NCI-H2107 treated with DMSO at 0.1 percent for 48 hours (cell line): Measurements from ENCODE around the gene EIF2S3.
A peak's percentile ranks its signal among the peaks of the same experiment; 100 is the strongest.
"Not testable (repeated sequence)": the region's sequence is repeated elsewhere in the genome, so short reads cannot be mapped to it uniquely, and the experiment has no call there.

ENCODE experiments used
- DNase-seq: peaks from one replicate; lab custom pipeline; 2025; ENCODE audit not compliant: unreplicated experiment; lab: John Stamatoyannopoulos, UW

EIF2S3 gene

GRCh38 chrX:24054182-24055042 lies at the start of gene EIF2S3:
TSS of gene EIF2S3 (plus strand) at chrX:24054956. CDS start at chrX:24054969, 13 bp downstream.
- peak; percentile 97 for DNase-seq

- DNase-seq, result no peak
These were observed 49.7 kb upstream of the EIF2S3 start for GRCh38 chrX:24005028-24005427.

DNA sequence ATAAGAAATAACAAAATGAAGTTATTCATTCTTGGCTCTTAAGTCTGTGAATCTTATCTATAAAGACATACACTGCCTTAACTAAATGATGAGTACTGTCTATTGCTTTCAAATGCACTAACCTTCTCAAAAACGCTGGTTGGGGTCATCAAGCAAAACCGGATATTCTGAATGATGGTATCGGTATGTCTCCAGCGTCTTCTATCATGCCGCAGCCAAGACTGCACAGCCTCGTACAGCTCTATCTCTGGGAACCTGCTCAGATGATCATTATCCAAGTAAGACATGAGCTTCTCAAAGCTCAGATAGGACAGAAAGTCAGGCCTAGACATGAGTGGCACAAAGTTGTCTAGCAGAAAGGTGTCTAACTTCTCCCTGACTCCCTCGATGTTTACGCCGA lies 48.9 kb upstream of the EIF2S3 start:
- DNase-seq, result no peak

DNA sequence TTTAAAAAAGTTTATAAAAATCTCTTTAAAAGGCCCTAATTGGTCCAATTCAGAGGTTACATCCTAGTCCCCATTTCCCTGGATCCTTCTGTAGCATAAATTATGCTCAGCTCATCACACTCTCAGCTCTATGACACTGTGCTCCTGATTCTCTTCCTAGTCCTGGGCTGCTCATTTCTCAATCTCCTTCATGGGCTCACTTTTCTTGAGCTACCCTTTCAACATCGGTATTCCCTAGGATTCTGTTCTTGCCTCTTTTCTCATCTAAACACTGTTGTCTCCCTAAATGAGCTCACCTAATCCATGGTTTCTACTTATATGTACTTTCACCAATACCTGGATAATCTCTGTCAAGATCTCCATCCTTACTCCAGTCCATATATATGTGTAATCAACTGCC lies 42.5 kb upstream of the EIF2S3 start:
- no peak for DNase-seq

DNA sequence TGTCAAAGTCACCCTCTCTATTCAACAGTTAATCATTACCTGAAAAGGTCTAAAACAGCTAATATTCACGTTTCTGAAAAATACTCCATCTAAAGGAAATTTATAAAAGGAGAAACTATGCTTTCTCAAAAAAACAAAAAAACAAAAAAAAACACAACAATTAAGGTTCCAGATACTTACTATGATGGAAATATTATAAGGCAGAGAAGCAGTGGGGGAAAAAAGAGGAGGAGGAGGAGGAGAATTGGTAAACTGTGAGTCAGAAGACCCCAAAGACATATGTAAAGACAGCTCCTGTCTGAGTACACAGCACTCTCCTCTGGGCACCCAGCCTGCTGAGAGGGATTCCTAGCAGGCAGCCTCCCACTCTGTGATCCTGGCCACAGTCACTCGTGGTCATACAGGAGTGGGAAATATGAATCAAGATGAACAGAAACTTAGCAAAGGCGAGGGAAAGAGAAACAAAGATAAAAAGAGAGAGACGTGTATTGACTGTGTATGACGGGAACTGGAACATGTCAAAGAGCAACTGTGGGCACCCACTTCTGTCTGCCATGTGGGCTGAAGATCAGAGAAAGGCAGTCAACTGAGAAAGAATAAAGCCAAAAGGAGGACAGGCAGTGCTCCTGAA lies 40.3 kb upstream of the EIF2S3 start:
- no peak for DNase-seq

GRCh38 chrX:24017674-24018073 lies 37.1 kb upstream of the EIF2S3 start:
- DNase-seq, result no peak

DNA sequence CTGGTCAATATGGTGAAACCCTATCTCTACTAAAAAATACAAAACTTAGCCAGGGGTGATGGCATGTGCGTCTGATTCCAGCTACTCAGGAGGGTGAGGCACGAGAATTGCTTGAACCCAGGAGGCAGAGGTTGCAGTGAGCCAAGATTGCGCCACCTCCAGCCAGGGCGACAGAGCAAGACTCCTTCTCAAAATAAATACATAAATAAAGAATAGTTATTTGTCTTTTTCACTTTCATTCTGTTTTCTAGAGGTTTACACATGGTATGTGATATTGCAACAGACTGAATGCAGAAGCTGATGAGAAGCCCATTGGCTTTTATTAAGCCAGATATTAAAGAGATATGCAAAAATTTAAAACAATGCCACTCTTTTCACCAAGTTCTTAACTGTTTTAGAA lies 35.9 kb upstream of the EIF2S3 start:
- DNase-seq, result no peak

- no peak for DNase-seq
These were observed 35.3 kb upstream of the EIF2S3 start for GRCh38 chrX:24019448-24019847.

GRCh38 chrX:24020306-24020876 lies 34.4 kb upstream of the EIF2S3 start:
- no peak for DNase-seq

DNA sequence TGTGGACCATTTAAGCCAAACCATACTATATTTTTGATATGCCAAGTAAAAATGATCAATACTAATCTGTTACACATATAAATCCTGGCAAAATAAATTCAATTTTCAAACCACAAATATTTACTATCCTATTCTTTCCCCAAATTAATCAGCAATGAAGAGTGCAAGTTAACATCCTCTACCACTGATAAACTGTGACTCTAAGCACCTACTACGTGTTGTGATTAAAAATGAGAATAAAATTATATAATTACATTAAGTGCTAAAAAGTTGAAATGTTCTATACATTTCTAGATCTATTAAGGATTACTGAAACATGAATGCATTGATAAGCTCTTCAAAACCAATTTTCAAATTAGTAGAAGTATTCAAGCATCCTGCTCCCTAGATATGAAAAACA lies 31.2 kb upstream of the EIF2S3 start:
- DNase-seq, result no peak

DNA sequence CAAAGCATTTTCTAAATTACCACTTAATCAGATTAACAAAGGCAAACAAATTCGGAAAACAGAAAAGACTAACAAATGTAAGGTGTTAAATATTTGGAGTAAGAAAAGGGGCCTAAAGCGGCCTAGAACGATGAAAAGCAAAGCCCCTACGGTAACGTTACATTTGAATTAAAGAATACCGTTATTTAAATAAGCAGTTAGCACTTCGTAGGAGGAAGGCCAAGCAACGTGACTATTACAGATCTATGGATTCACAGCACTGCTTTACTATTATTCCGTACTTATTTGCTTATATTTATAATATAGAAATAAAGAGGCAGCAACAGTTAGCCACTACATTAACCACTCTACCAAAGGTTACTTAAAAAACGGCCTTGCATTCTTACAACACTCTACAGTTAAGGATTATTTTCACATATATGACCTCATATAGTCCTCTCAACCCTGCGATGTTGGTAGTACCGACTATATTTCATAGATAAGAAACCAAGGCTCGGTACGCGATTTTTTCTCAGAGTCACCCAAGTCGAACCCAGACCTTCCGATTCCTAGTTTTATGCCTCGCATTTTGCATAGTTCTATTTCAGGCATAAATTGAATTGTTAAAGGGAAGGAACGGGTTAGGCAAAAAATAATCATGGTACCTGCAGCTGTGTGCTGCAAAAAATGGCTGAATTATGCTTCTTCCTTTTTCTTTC lies 30.6 kb upstream of the EIF2S3 start:
- peak; percentile 45 for DNase-seq

- DNase-seq, result peak; percentile 70
These were observed 29.7 kb upstream of the EIF2S3 start for GRCh38 chrX:24024819-24025740.

- peak; percentile 23 for DNase-seq
These were observed 28.9 kb upstream of the EIF2S3 start for GRCh38 chrX:24025741-24026403.

- DNase-seq, result peak; percentile 13
These were observed 28.3 kb upstream of the EIF2S3 start for GRCh38 chrX:24026432-24026831.

GRCh38 chrX:24027086-24027485 lies 27.7 kb upstream of the EIF2S3 start, which contains the start of gene KLHL15:
TSS of gene KLHL15 (minus strand) at chrX:24027186. CDS start at chrX:24006693, 20,493 bp downstream.
- DNase-seq, result no peak

DNA sequence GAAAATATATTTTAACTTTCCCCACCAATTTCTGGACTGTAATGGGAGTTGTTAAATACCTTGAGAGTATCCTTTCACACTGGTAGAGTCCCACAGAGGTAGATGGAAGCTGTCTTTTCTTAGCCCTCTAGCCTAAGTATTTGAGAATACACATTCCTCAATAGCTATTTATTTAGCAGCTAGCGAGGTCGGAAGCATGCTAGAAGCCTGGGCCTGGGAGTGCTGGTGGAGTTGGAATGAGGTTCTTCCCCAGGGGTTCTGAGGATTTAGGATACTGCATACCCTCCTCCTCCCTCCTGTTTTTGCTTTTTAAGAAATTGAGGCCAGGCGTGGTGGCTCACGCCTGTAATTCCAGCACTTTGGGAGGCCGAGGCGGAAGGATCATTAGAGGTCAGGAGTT lies 26.8 kb upstream of the EIF2S3 start:
- no peak for DNase-seq

GRCh38 chrX:24030597-24030996 lies 24.2 kb upstream of the EIF2S3 start:
- DNase-seq, result no peak

DNA sequence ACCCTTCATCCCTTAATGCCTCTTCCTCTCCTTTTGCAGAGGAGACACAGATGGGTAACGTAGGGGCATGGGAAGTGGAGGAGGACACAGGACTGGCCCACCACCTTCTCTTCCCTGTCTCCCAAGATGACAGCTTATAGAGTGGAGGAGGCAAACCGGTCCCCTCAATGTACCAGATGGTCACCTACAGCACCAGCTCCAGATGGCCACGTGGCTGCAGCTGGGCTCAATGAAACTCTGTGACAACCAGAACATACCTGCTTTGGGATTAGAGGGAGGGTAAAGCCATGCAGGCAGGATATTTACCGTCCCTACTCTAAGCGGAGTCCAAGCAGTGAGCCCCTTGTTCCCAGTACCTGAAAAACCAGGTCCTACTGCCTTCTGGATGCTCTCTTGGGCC lies 20.3 kb upstream of the EIF2S3 start:
- DNase-seq, result no peak

DNA sequence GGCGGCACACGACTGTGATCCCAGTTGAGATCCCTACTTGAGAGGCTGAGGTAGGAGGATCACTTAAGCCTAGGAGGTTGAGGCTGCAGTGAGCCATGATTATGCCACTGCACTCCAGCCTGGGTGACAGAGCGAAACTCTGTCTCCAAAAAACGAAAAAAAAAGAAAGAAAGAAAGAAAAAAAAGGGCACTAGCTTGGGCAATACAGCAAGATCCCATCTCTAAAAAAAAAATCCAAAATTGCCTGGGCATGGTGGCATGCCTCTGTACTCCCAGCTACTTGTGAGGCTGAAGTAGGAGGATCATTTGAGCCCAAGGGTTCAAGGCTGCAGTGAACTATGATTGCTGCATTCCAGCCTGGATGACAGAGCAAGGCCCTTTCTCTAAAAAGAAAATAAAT lies 17.0 kb upstream of the EIF2S3 start:
- no peak for DNase-seq

DNA sequence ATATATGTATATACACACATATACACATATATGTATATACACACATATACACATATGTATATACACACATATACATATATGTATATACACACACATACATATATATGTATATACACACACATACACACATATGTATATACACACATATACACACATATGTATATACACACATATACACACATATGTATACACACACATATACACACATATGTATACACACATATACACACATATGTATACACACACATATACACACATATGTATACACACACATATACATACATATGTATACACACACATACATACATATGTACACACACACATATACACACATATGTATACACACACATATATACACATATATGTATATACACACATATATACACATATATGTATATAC lies 8.7 kb upstream of the EIF2S3 start:
- not testable (repeated sequence) for DNase-seq
